Mesenchymal stem cell (in vitro differentiated cells and primary cell): ENCODE data around the gene ARPC5.
A peak's percentile ranks its signal among the peaks of the same experiment; 100 is the strongest.
"Not testable (repeated sequence)": the region's sequence is repeated elsewhere in the genome, so short reads cannot be mapped to it uniquely, and the experiment has no call there.

ENCODE experiments used
- DNase-seq: peaks from one replicate; pipeline ENCODE4 v3.0.0-alpha.2; 2013
- H2AFZ ChIP-seq: one replicate; pipeline ENCODE4 v1.6.1; 2013; ENCODE audit warnings: low read depth, mild to moderate bottlenecking, control low read depth, inconsistent platforms, low read length, moderate library complexity
- H2AK5ac ChIP-seq: 2 replicates; pipeline ENCODE4 v1.6.1; 2013; ENCODE audit warnings: low read length, moderate library complexity, mild to moderate bottlenecking, inconsistent platforms; ENCODE audit not compliant: severe bottlenecking
- H2BK120ac ChIP-seq: one replicate; pipeline ENCODE4 v1.6.1; 2013; ENCODE audit warnings: low read depth, mild to moderate bottlenecking, inconsistent platforms, low read length, moderate library complexity
- H2BK12ac ChIP-seq, 2 experiments: one replicate each; pipeline ENCODE4 v1.6.1; 2013; ENCODE audit warnings: inconsistent platforms in 2 of 2, low read length in 2 of 2, mild to moderate bottlenecking in 2 of 2, moderate library complexity in 2 of 2, control low read depth in 1 of 2
- H2BK15ac ChIP-seq: one replicate; pipeline ENCODE4 v1.6.1; 2013; ENCODE audit warnings: mild to moderate bottlenecking, low read depth, inconsistent platforms; ENCODE audit not compliant: poor library complexity, severe bottlenecking
- H2BK5ac ChIP-seq: 2 replicates; pipeline ENCODE4 v1.6.1; 2013; ENCODE audit warnings: low read depth, mild to moderate bottlenecking, low read length, control low read depth, inconsistent platforms; ENCODE audit not compliant: poor library complexity, severe bottlenecking
- H3K14ac ChIP-seq, 2 experiments: one replicate each; pipeline ENCODE4 v1.6.1; 2013; ENCODE audit warnings: inconsistent platforms in 2 of 2, low read length in 2 of 2, control low read depth in 1 of 2, mild to moderate bottlenecking in 1 of 2, moderate library complexity in 1 of 2
- H3K18ac ChIP-seq, 2 experiments: one replicate each; pipeline ENCODE4 v1.6.1; 2013; ENCODE audit warnings: inconsistent platforms in 2 of 2, low read length in 2 of 2, control low read depth in 1 of 2, low read depth in 1 of 2, mild to moderate bottlenecking in 1 of 2
- H3K23ac ChIP-seq, 2 experiments: one replicate each; pipeline ENCODE4 v1.6.1; 2013; ENCODE audit warnings: inconsistent platforms in 2 of 2, low read length in 2 of 2, mild to moderate bottlenecking in 2 of 2, moderate library complexity in 2 of 2, control low read depth in 1 of 2
- H3K27ac ChIP-seq: 2 replicates; pipeline ENCODE4 v1.5.1; 2013; ENCODE audit warnings: mild to moderate bottlenecking, moderate library complexity, low read length, control low read depth, inconsistent platforms; ENCODE audit not compliant: poor library complexity, severe bottlenecking
- H3K27me3 ChIP-seq, 2 experiments: 2 replicates each; pipeline versions ENCODE4 v1.6.1 to v1.7.0; 2013; ENCODE audit warnings: low read length in 2 of 2, mild to moderate bottlenecking in 2 of 2, moderate library complexity in 2 of 2, control low read depth in 1 of 2, inconsistent platforms in 1 of 2; ENCODE audit not compliant: control insufficient read depth in 1 of 2, insufficient read depth in 1 of 2
- H3K36me3 ChIP-seq, 2 experiments: 2 replicates each; pipeline versions ENCODE4 v1.6.1 to v1.7.0; 2013; ENCODE audit warnings: low read length in 2 of 2, control low read depth in 1 of 2, inconsistent platforms in 1 of 2, low read depth in 1 of 2, mild to moderate bottlenecking in 1 of 2; ENCODE audit not compliant: insufficient read depth in 2 of 2, control insufficient read depth in 1 of 2
- H3K4ac ChIP-seq, 2 experiments: one replicate each; pipeline ENCODE4 v1.6.1; 2013; ENCODE audit warnings: inconsistent platforms in 2 of 2, low read length in 2 of 2, mild to moderate bottlenecking in 2 of 2, moderate library complexity in 2 of 2, control low read depth in 1 of 2, low read depth in 1 of 2
- H3K4me1 ChIP-seq: 2 replicates; pipeline ENCODE4 v1.6.1; 2013; ENCODE audit warnings: low read depth, low read length, control low read depth; ENCODE audit not compliant: control insufficient read depth, insufficient read depth
- H3K4me2 ChIP-seq: 2 replicates; pipeline ENCODE4 v1.6.1; 2013; ENCODE audit warnings: low read length, mild to moderate bottlenecking, inconsistent platforms; ENCODE audit not compliant: poor library complexity, severe bottlenecking
- H3K4me3 ChIP-seq, 2 experiments: 2 replicates each; pipeline versions ENCODE4 v1.5.1 to v1.7.0; 2013; ENCODE audit warnings: low read length in 2 of 2, mild to moderate bottlenecking in 2 of 2, control low read depth in 1 of 2, low read depth in 1 of 2; ENCODE audit not compliant: insufficient read depth in 1 of 2
- H3K79me1 ChIP-seq: replicated peaks from 2 replicates; pipeline ENCODE4 v1.6.1; 2013; ENCODE audit warnings: mild to moderate bottlenecking, control low read depth, low read length, inconsistent platforms; ENCODE audit not compliant: poor library complexity, severe bottlenecking
- H3K9ac ChIP-seq: 2 replicates; pipeline ENCODE4 v1.7.0; 2013; ENCODE audit warnings: mild to moderate bottlenecking, low read length, moderate library complexity
- H3K9me3 ChIP-seq: 2 replicates; pipeline ENCODE4 v1.7.0; 2013; ENCODE audit warnings: mild to moderate bottlenecking, low read length; ENCODE audit not compliant: control insufficient read depth
- H4K8ac ChIP-seq: one replicate; pipeline ENCODE4 v1.6.1; 2013; ENCODE audit warnings: inconsistent platforms, mild to moderate bottlenecking, low read length, moderate library complexity
- H4K91ac ChIP-seq: one replicate; pipeline ENCODE4 v1.6.1; 2013; ENCODE audit warnings: mild to moderate bottlenecking, low read length, inconsistent platforms
- WGBS: methylation state at CpG from one replicate; pipeline ENCODE4 v1.1.7; 2013; ENCODE audit warnings: mixed read lengths; 5-methylcytosine and 5-hydroxymethylcytosine counted together

The ARPC5 gene

GRCh38 chr1:183630748-183631147 lies 4.8 kb downstream of the ARPC5 start:
- Histone ChIP-seq H2BK12ac (no peak overlapping the region), H3K4ac (no peak overlapping the region), H3K9ac (peak overlapping the region; percentile 40), H2BK15ac (no peak overlapping the region), H3K9me3 (no peaks in the 10 kb centered on the region), H3K18ac (no peak overlapping the region), H4K8ac (no peak overlapping the region), H4K91ac (no peak overlapping the region), H2BK120ac (no peak overlapping the region), H3K27ac (no peak overlapping the region), H2BK5ac (no peak overlapping the region), H3K4me1 (no peaks in the 10 kb centered on the region), H3K4me3 (peak overlapping the region in 1 of 2 experiments; percentile 23), H2AK5ac (no peak overlapping the region), H3K27me3 (no peaks in the 10 kb centered on the region), H3K4me2 (no peak overlapping the region), H2AFZ (no peak overlapping the region), H3K36me3 (peaks cover 0 to 53% of the 10 kb centered on the region in 2 experiments), H3K79me1 (peaks cover 5% of the 10 kb centered on the region), H3K14ac (no peak overlapping the region), H3K23ac (no peak overlapping the region)
- no peak for DNase-seq
- 93% methylated on average over 2 of the region's 2 CpGs for WGBS

- peaks cover 3 to 67% of the 10 kb centered on the region in 2 experiments for H3K36me3 ChIP-seq
- H2AFZ ChIP-seq: no peak overlapping the region
- H3K9ac ChIP-seq: no peak overlapping the region
- H4K91ac ChIP-seq: no peak overlapping the region
- DNase-seq: no peak
- H2BK120ac ChIP-seq: no peak overlapping the region
- no peak overlapping the region for H3K27ac ChIP-seq
- H2BK15ac ChIP-seq: no peak overlapping the region
- H3K9me3 ChIP-seq: no peaks in the 10 kb centered on the region
- no peaks in the 10 kb centered on the region for H3K4me1 ChIP-seq
- H3K27me3 ChIP-seq: no peaks in the 10 kb centered on the region
- no peak overlapping the region for H4K8ac ChIP-seq
- H3K18ac ChIP-seq: no peak overlapping the region
- no peak overlapping the region for H3K14ac ChIP-seq
- no peak overlapping the region for H3K4ac ChIP-seq
- no peak overlapping the region for H3K4me3 ChIP-seq
- H3K4me2 ChIP-seq: no peak overlapping the region
- H3K79me1 ChIP-seq: peaks cover 5% of the 10 kb centered on the region
- H2BK5ac ChIP-seq: no peak overlapping the region
- H3K23ac ChIP-seq: no peak overlapping the region
- no peak overlapping the region for H2AK5ac ChIP-seq
- H2BK12ac ChIP-seq: no peak overlapping the region
These were observed 7.0 kb downstream of the ARPC5 start for GRCh38 chr1:183628537-183628936.

GRCh38 chr1:183626236-183626635 lies 9.3 kb downstream of the ARPC5 start:
- not testable (repeated sequence) for H3K4ac ChIP-seq, H2BK12ac ChIP-seq, H3K79me1 ChIP-seq, DNase-seq, H4K8ac ChIP-seq, H3K14ac ChIP-seq, H2BK15ac ChIP-seq, H3K4me3 ChIP-seq, H3K27me3 ChIP-seq, H2BK120ac ChIP-seq, H3K27ac ChIP-seq, H3K23ac ChIP-seq, H3K4me1 ChIP-seq, H2BK5ac ChIP-seq, H4K91ac ChIP-seq, H3K18ac ChIP-seq, H2AFZ ChIP-seq, H2AK5ac ChIP-seq, H3K9me3 ChIP-seq, H3K4me2 ChIP-seq
- H3K9ac ChIP-seq: peak overlapping the region; percentile 30
- 71% methylated on average over 1 of the region's 3 CpGs for WGBS
- peaks cover 3 to 56% of the 10 kb centered on the region in 2 experiments for H3K36me3 ChIP-seq

- H2AFZ ChIP-seq: no peak overlapping the region
- H3K79me1 ChIP-seq: peaks cover 2% of the 10 kb centered on the region
- H3K4me1 ChIP-seq: peaks cover 2% of the 10 kb centered on the region
- no peak overlapping the region for H3K23ac ChIP-seq
- H3K4me3 ChIP-seq: no peak overlapping the region
- no peak overlapping the region for H3K4me2 ChIP-seq
- H2BK5ac ChIP-seq: no peak overlapping the region
- H2BK12ac ChIP-seq: no peak overlapping the region
- H3K18ac ChIP-seq: no peak overlapping the region
- peak overlapping the region; percentile 12 for H3K9ac ChIP-seq
- H4K8ac ChIP-seq: no peak overlapping the region
- H4K91ac ChIP-seq: no peak overlapping the region
- no peaks in the 10 kb centered on the region for H3K9me3 ChIP-seq
- no peak overlapping the region for H3K27ac ChIP-seq
- DNase-seq: peak; percentile 64
- no peak overlapping the region for H3K4ac ChIP-seq
- no peak overlapping the region for H3K14ac ChIP-seq
- 65% methylated on average over 10 of the region's 10 CpGs for whole genome bisulfite sequencing
- H2BK120ac ChIP-seq: no peak overlapping the region
- peaks cover 3 to 30% of the 10 kb centered on the region in 2 experiments for H3K36me3 ChIP-seq
- H2AK5ac ChIP-seq: peak overlapping the region; percentile 31
- H3K27me3 ChIP-seq: no peaks in the 10 kb centered on the region
- H2BK15ac ChIP-seq: no peak overlapping the region
These were observed 12.4 kb downstream of the ARPC5 start for GRCh38 chr1:183622884-183623785.
